ENCODE results near the gene STK32B. TPM values are rescaled to one million over a fixed set of nuclear protein-coding genes. Genes with fewer than 3 reads are reported as not detected.

The STK32B gene
- total and polyA plus RNA-seq, 4 donors: 0.02 to 0.28 (median 0.08) TPM; not detected in 1

- no peaks in the 10 kb centered on the region for H3K4me1 ChIP-seq (ENCODE audit: control insufficient read depth in 4 of 4, insufficient read depth in 4 of 4, low read length in 3 of 4)
- 63% methylated on average over 3 of the region's 3 CpGs for WGBS
- peaks cover 0 to 4% (median 0%) of the 10 kb centered on the region in 4 donors for H3K9me3 ChIP-seq (ENCODE audit: control insufficient read depth in 4 of 4, low read length in 3 of 4)
- no peak for DNase-seq (ENCODE audit: low spot score)
- no peak overlapping the region for H3K9ac ChIP-seq (ENCODE audit: low read depth in 1 of 2, low read length in 2 of 2)
- no peak overlapping the region for H3K4me3 ChIP-seq (ENCODE audit: low read depth in 1 of 3, low read length in 3 of 3)
- no peaks in the 10 kb centered on the region for H3K36me3 ChIP-seq (ENCODE audit: control insufficient read depth in 4 of 4, insufficient read depth in 3 of 4, low read depth in 1 of 4, low read length in 3 of 4)
- no peak overlapping the region for H3K27ac ChIP-seq (ENCODE audit: low read depth in 1 of 2, low read length in 2 of 2)
- no peak for TF ChIP-seq HNF4G (IDR thresholded peaks at IDR 0.05)
- TF ChIP-seq ZBTB33 (IDR thresholded peaks at IDR 0.05): no peak
- TF ChIP-seq FOXA1 (IDR thresholded peaks at IDR 0.05): no peak
- no peak for TF ChIP-seq HNF4A (conservative IDR thresholded peaks at IDR 0.05)
- TF ChIP-seq EGR1 (IDR thresholded peaks at IDR 0.05; ENCODE audit: low read depth in 2 of 2): no peak
- no peak for TF ChIP-seq YY1 (IDR thresholded peaks at IDR 0.05)
- no peak for TF ChIP-seq ATF3 (IDR thresholded peaks at IDR 0.05)
- no peak for TF ChIP-seq NR2F2 (IDR thresholded peaks at IDR 0.05)
- TF ChIP-seq CTCF (IDR thresholded peaks at IDR 0.05; ENCODE audit: low read depth, low read length, missing input control): no peak
- no peak for TF ChIP-seq SP1 (IDR thresholded peaks at IDR 0.05)
- no peak for TF ChIP-seq JUND (IDR thresholded peaks at IDR 0.05)
- TF ChIP-seq MAX (IDR thresholded peaks at IDR 0.05): no peak
- no peak for TF ChIP-seq FOXA2 (IDR thresholded peaks at IDR 0.05)
- TF ChIP-seq REST (IDR thresholded peaks at IDR 0.05): no peak
- TF ChIP-seq RXRA (IDR thresholded peaks at IDR 0.05): no peak
- TF ChIP-seq RAD21 (IDR thresholded peaks at IDR 0.05): no peak
- no peak for TF ChIP-seq GABPA (IDR thresholded peaks at IDR 0.05 in 1 of 2, conservative IDR thresholded peaks at IDR 0.05 in 1 of 2)
- no peaks in the 10 kb centered on the region for H3K27me3 ChIP-seq (ENCODE audit: control insufficient read depth in 4 of 4, insufficient read depth in 4 of 4, low read length in 3 of 4)
Measured at GRCh38 chr4:5398056-5398455, 346.8 kb downstream of the STK32B start.

GRCh38 chr4:5399124-5399523, 347.8 kb downstream of the STK32B start:
- no peaks in the 10 kb centered on the region for H3K36me3 ChIP-seq (ENCODE audit: control insufficient read depth in 4 of 4, insufficient read depth in 3 of 4, low read depth in 1 of 4, low read length in 3 of 4)
- no peak overlapping the region for H3K27ac ChIP-seq (ENCODE audit: low read depth in 1 of 2, low read length in 2 of 2)
- H3K9ac ChIP-seq (ENCODE audit: low read depth in 1 of 2, low read length in 2 of 2): no peak overlapping the region
- 70% methylated on average over 4 of the region's 4 CpGs for WGBS
- H3K4me1 ChIP-seq (ENCODE audit: control insufficient read depth in 4 of 4, insufficient read depth in 4 of 4, low read length in 3 of 4): no peaks in the 10 kb centered on the region
- H3K4me3 ChIP-seq (ENCODE audit: low read depth in 1 of 3, low read length in 3 of 3): no peak overlapping the region
- H3K27me3 ChIP-seq (ENCODE audit: control insufficient read depth in 4 of 4, insufficient read depth in 4 of 4, low read length in 3 of 4): no peaks in the 10 kb centered on the region
- DNase-seq (ENCODE audit: low spot score): no peak
- H3K9me3 ChIP-seq (ENCODE audit: control insufficient read depth in 4 of 4, low read length in 3 of 4): peaks cover 0 to 4% (median 0%) of the 10 kb centered on the region in 4 donors
- TF ChIP-seq EGR1 (IDR thresholded peaks at IDR 0.05; ENCODE audit: low read depth in 2 of 2): no peak
- TF ChIP-seq NR2F2 (IDR thresholded peaks at IDR 0.05): no peak
- TF ChIP-seq TAF1 (conservative IDR thresholded peaks at IDR 0.05): no peak
- no peak for TF ChIP-seq FOXA2 (IDR thresholded peaks at IDR 0.05)
- TF ChIP-seq FOXA1 (IDR thresholded peaks at IDR 0.05): no peak
- no peak for TF ChIP-seq YY1 (IDR thresholded peaks at IDR 0.05)
- TF ChIP-seq ATF3 (IDR thresholded peaks at IDR 0.05): no peak
- no peak for TF ChIP-seq ZBTB33 (IDR thresholded peaks at IDR 0.05)
- TF ChIP-seq HNF4G (IDR thresholded peaks at IDR 0.05): no peak
- TF ChIP-seq MAX (IDR thresholded peaks at IDR 0.05): no peak
- TF ChIP-seq SP1 (IDR thresholded peaks at IDR 0.05): no peak
- no peak for TF ChIP-seq GABPA (IDR thresholded peaks at IDR 0.05 in 1 of 2, conservative IDR thresholded peaks at IDR 0.05 in 1 of 2)

All from liver (tissue), 9 donors.